Measurements from ENCODE around the gene VWA5B2. TPM values are rescaled to one million over a fixed set of nuclear protein-coding genes. Genes with fewer than 3 reads are reported as not detected.

The VWA5B2 gene
- total RNA-seq, 4 donors from 2014 or later: 0.95 to 5.0 (median 1.4) TPM; not detected in 1

DNA sequence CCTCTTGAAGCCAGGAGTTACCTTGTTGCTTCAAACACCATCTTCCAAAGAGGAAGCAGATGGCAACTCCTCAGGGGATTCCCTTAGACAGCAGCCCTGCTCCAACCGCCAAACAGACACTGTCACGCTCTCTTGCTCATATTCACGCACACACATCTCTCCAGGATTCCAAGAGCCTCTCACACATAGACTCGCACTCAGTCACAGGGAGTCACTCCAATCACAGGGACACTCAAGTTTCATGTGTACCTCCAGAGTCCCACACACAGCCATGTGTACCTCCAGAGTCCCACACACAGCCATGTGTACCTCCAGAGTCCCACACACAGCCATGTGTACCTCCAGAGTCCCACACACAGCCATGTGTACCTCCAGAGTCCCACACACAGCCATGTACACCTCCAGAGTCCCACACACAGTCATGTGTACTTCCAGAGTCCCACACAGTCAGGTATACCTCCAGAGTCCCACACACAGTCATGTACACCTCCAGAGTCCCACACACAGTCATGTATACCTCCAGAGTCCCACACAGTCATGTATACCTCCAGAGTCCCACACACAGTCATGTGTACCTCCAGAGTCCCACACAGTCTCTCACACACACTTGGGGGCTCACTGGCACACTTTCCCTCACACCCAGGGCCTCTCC is 6.1 kb downstream of the VWA5B2 start:
- Histone ChIP-seq H3K36me3 (no peaks in the 10 kb centered on the region), H3K4me1 (peaks cover 0 to 7% (median 0%) of the 10 kb centered on the region in 4 donors), H3K4me3 (no peak overlapping the region), H3K9me3 (no peaks in the 10 kb centered on the region), H3K27me3 (peaks cover 31% of the 10 kb centered on the region), H3K27ac (no peak overlapping the region)
- intact Hi-C loops (cut with DNase I; ENCODE audit: low total_unique reads) (loop anchor here (10.0 kb wide), 2 partner anchors 91 to 341 kb away; no protein-coding TSS in a partner anchor), in situ Hi-C loops (cut with MboI; ENCODE audit: low pct_ligation_motif_present in 1 of 4, low pct_unique_long_range_greater_than_20kb in 1 of 4, low sequenced_read_pairs in 3 of 4) (loop anchor here in 3 of 4 donors (25.0 kb wide), 2 partner anchors 98 to 348 kb away; partner anchors contain the start of genes PARL (in 3 of the 3) and EIF2B5 (in 1 of the 3))
- DNase-seq: no peak
- WGBS, 2 donors (ENCODE audit: low coverage in 1 of 2): 60 to 82% methylated on average over 1 to 4 of the region's 4 CpGs
- TF ChIP-seq POLR2AphosphoS5 (IDR thresholded peaks at IDR 0.05) (no peak), EP300 (IDR thresholded peaks at IDR 0.05; ENCODE audit: low read depth) (no peak), CTCF (IDR thresholded peaks at IDR 0.05) (no peak), POLR2A (IDR thresholded peaks at IDR 0.05) (no peak)

GRCh38 chr3:184236033-184236410 is 6.6 kb downstream of the VWA5B2 start:
- intact Hi-C loops (cut with DNase I; ENCODE audit: low total_unique reads) (loop anchor here (10.0 kb wide), 2 partner anchors 91 to 341 kb away; no protein-coding TSS in a partner anchor), in situ Hi-C loops (cut with MboI; ENCODE audit: low pct_ligation_motif_present in 1 of 4, low pct_unique_long_range_greater_than_20kb in 1 of 4, low sequenced_read_pairs in 3 of 4) (loop anchor here in 3 of 4 donors (25.0 kb wide), 2 partner anchors 99 to 349 kb away; partner anchors contain the start of genes PARL (in 3 of the 3) and EIF2B5 (in 1 of the 3))
- 61% methylated on average over 14 of the region's 14 CpGs; no CpG with 5 or more reads in 1 of the 2 donors for WGBS, 2 donors (ENCODE audit: low coverage in 1 of 2)

DNA sequence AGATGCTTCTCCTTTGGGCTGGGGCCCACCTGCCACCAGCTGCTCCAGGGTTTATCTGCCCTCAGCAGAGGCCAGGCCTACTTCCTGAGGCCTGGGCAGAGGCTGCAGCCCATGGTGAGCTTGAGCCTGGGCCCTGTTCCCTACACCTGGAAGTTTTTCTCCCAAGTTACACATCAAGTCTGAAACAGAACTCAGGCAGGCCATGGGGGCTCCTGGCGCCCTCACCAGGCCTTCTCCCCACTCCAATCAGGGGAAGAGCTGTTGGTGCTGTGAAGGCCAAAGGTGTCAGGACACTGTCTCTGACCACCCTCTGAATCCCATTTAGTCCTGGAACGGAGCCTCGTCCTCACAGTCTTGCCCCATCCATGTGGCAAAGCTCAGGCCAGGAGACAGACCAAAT is 7.3 kb downstream of the VWA5B2 start:
- in situ Hi-C loops (cut with MboI; ENCODE audit: low pct_ligation_motif_present in 1 of 4, low pct_unique_long_range_greater_than_20kb in 1 of 4, low sequenced_read_pairs in 3 of 4): loop anchor here in 3 of 4 donors (25.0 kb wide), 2 partner anchors 99 to 349 kb away; partner anchors contain the start of genes PARL (in 3 of the 3) and EIF2B5 (in 1 of the 3)
- Histone ChIP-seq H3K27ac (no peak overlapping the region), H3K36me3 (no peaks in the 10 kb centered on the region), H3K4me3 (no peak overlapping the region), H3K27me3 (peaks cover 20% of the 10 kb centered on the region), H3K4me1 (peaks cover 0 to 5% (median 2%) of the 10 kb centered on the region in 4 donors), H3K9me3 (no peaks in the 10 kb centered on the region)
- no peak for DNase-seq
- WGBS, 2 donors (ENCODE audit: low coverage in 1 of 2): 100% methylated on average over 3 of the region's 3 CpGs; no CpG with 5 or more reads in 1 of the 2 donors
- TF ChIP-seq EP300 (IDR thresholded peaks at IDR 0.05; ENCODE audit: low read depth) (no peak), CTCF (IDR thresholded peaks at IDR 0.05) (no peak), POLR2AphosphoS5 (IDR thresholded peaks at IDR 0.05) (no peak), POLR2A (IDR thresholded peaks at IDR 0.05) (no peak)
- intact Hi-C loops (cut with DNase I; ENCODE audit: low total_unique reads): loop anchor here (10.0 kb wide), 2 partner anchors 92 to 342 kb away; no protein-coding TSS in a partner anchor

More at GRCh38 chr3:184236033-184236410, 6.6 kb downstream of the VWA5B2 start:
- no peak overlapping the region for H3K4me3 ChIP-seq
- peaks cover 0 to 2% (median 1%) of the 10 kb centered on the region in 4 donors for H3K4me1 ChIP-seq
- peaks cover 26% of the 10 kb centered on the region for H3K27me3 ChIP-seq
- H3K9me3 ChIP-seq: no peaks in the 10 kb centered on the region
- no peak for TF ChIP-seq POLR2A (IDR thresholded peaks at IDR 0.05)
- TF ChIP-seq EP300 (IDR thresholded peaks at IDR 0.05; ENCODE audit: low read depth): no peak
- no peak for TF ChIP-seq POLR2AphosphoS5 (IDR thresholded peaks at IDR 0.05)
- TF ChIP-seq CTCF (IDR thresholded peaks at IDR 0.05): no peak
- no peaks in the 10 kb centered on the region for H3K36me3 ChIP-seq
- no peak overlapping the region for H3K27ac ChIP-seq
- DNase-seq: no peak

- Histone ChIP-seq H3K27me3 (peaks cover 14% of the 10 kb centered on the region), H3K4me3 (no peak overlapping the region), H3K36me3 (no peaks in the 10 kb centered on the region), H3K9me3 (no peaks in the 10 kb centered on the region), H3K4me1 (peaks cover 0 to 5% (median 2%) of the 10 kb centered on the region in 4 donors), H3K27ac (no peak overlapping the region)
- WGBS, 2 donors (ENCODE audit: low coverage in 1 of 2): 82% methylated on average over 7 of the region's 7 CpGs; no CpG with 5 or more reads in 1 of the 2 donors
- in situ Hi-C loops (cut with MboI; ENCODE audit: low pct_ligation_motif_present in 1 of 4, low pct_unique_long_range_greater_than_20kb in 1 of 4, low sequenced_read_pairs in 3 of 4): loop anchor here in 3 of 4 donors (25.0 kb wide), 2 partner anchors 100 to 350 kb away; partner anchors contain the start of genes PARL (in 3 of the 3) and EIF2B5 (in 1 of the 3)
- no peak for DNase-seq
- intact Hi-C loops (cut with DNase I; ENCODE audit: low total_unique reads): loop anchor here (10.0 kb wide), 2 partner anchors 92 to 342 kb away; no protein-coding TSS in a partner anchor
- TF ChIP-seq POLR2A (IDR thresholded peaks at IDR 0.05): no peak
These were observed 7.8 kb downstream of the VWA5B2 start for GRCh38 chr3:184237211-184237610.
